Spleen (tissue), 11 donors: ENCODE data around the gene DHX35. TPM values are rescaled to one million over a fixed set of nuclear protein-coding genes. Genes with fewer than 3 reads are reported as not detected.
A peak's percentile ranks its signal among the peaks of the same experiment; 100 is the strongest.

Experiments used
- DNase-seq: peaks from one replicate; pipeline ENCODE4 v3.0.0-alpha.2; 2020
- H3K27ac ChIP-seq, 8 donors: fragments of 200-600 bp; sonication (generic) in 7 of 8; 1 replicate in 4 of 8; 2 replicates in 4 of 8; pipeline versions ENCODE4 v1.5.0 to v1.8.0; 2016 to 2021; ENCODE audit warnings: inconsistent platforms in 4 of 8, mild to moderate bottlenecking in 4 of 8, moderate library complexity in 1 of 8
- H3K27me3 ChIP-seq, 7 donors: fragments of 200-600 bp; sonication (generic) in 6 of 7; replicated peaks in 1 of 7; 1 replicate in 4 of 7; 2 replicates in 3 of 7; pipeline versions ENCODE4 v1.5.0 to v1.8.0; 2016 to 2021; ENCODE audit warnings: inconsistent platforms in 3 of 7, mild to moderate bottlenecking in 1 of 7
- H3K36me3 ChIP-seq, 6 donors: fragments of 200-600 bp; sonication (generic) in 5 of 6; 1 replicate in 4 of 6; 2 replicates in 2 of 6; pipeline versions ENCODE4 v1.5.0 to v1.8.0; 2016 to 2021; ENCODE audit warnings: inconsistent platforms in 2 of 6
- H3K4me1 ChIP-seq, 6 donors: fragments of 200-600 bp; sonication (generic) in 5 of 6; 1 replicate in 3 of 6; 2 replicates in 3 of 6; pipeline versions ENCODE4 v1.5.0 to v1.8.0; 2016 to 2021; ENCODE audit warnings: inconsistent platforms in 3 of 6
- H3K4me3 ChIP-seq, 8 donors: fragments of 200-600 bp; sonication (generic) in 7 of 8; 1 replicate in 4 of 8; 2 replicates in 4 of 8; pipeline versions ENCODE4 v1.5.0 to v1.8.0; 2016 to 2021; ENCODE audit warnings: inconsistent platforms in 4 of 8, mild to moderate bottlenecking in 4 of 8, moderate library complexity in 2 of 8
- H3K9me3 ChIP-seq, 8 donors: fragments of 200-600 bp; sonication (generic) in 7 of 8; 1 replicate in 4 of 8; 2 replicates in 4 of 8; pipeline versions ENCODE4 v1.5.0 to v1.8.0; 2016 to 2021; ENCODE audit warnings: inconsistent platforms in 4 of 8
- POLR2A ChIP-seq, 3 donors: fragments of 450-650 bp; IDR thresholded peaks; one replicate each; pipeline ENCODE4 v1.5.1; 2017; ENCODE audit warnings: antibody characterized with exemption in 3 of 3, mild to moderate bottlenecking in 1 of 3
- POLR2AphosphoS5 ChIP-seq, 3 donors: sonication (generic); formaldehyde crosslinking; IDR thresholded peaks; one replicate each; pipeline ENCODE4 v1.5.1; 2017; ENCODE audit warnings: antibody characterized with exemption in 3 of 3
- WGBS, 5 donors: extraction: QIAGEN DNeasy Blood & Tissue Kit in 3 of 5; methylation state at CpG; one replicate each; pipeline versions ENCODE4 v1.1.5 to v1.1.7; 2013 to 2018; 5-methylcytosine and 5-hydroxymethylcytosine counted together
- intact Hi-C: fragments of 100-400 bp; cut with DNase I; formaldehyde crosslinking; loops from one replicate; pipeline ENCODE4 v1.15.0; 2023; ENCODE audit warnings: low total_unique reads
- polyA plus RNA-seq, 3 donors: library from polyadenylated mRNA; stranded (reverse); fragments of 200-250 nt; gene quantifications; one replicate each; pipeline ENCODE4 v1.2.1, GENCODE V29; 2013
- total RNA-seq, 7 donors: library from RNA; depleted of rRNA in 3 of 7; stranded (reverse); fragments of >200 nt in 3 of 7; fragmentation: NEBNext Ultra II Directional in 4 of 7; extraction: Animal tissue kit (Norgen Biotek cat#: 25700) in 4 of 7; gene quantifications; one replicate each; pipeline versions ENCODE4 v1.1.0 to v1.2.1, GENCODE V29; 2016 to 2021
- TF ChIP-seq, protein P1 (sequence below), 11 experiments: fragments of 200-600 bp in 7 of 11; fragments of 450-650 bp in 4 of 11; sonication (generic) in 4 of 11; IDR thresholded peaks in 8 of 11; conservative IDR thresholded peaks in 3 of 11; 1 replicate in 7 of 11; 2 replicates in 4 of 11; pipeline versions ENCODE4 v1.4.0 to v1.8.0; 2016 to 2021; ENCODE audit warnings: antibody characterized with exemption in 11 of 11, inconsistent platforms in 4 of 11, mild to moderate bottlenecking in 1 of 11
- donor health status: healthy with polysubstance abuse.
- donor health status: DM: no; HTN: no; CAD: no; lungs with moderate emphysema.
- donor health status: DM: no; HTN: no; CAD: no.
- donor health status: Bipolar disorder and iron deficiency.
- donor health status: healthy.
- donor health status: DM: no; HTN: no; CAD: no.
- donor health status: DM: yes; HTN: yes; CAD: no.

Gene DHX35
- total and polyA plus RNA-seq, 10 donors: 4.7 to 16.4 (median 11.3) TPM

DNA sequence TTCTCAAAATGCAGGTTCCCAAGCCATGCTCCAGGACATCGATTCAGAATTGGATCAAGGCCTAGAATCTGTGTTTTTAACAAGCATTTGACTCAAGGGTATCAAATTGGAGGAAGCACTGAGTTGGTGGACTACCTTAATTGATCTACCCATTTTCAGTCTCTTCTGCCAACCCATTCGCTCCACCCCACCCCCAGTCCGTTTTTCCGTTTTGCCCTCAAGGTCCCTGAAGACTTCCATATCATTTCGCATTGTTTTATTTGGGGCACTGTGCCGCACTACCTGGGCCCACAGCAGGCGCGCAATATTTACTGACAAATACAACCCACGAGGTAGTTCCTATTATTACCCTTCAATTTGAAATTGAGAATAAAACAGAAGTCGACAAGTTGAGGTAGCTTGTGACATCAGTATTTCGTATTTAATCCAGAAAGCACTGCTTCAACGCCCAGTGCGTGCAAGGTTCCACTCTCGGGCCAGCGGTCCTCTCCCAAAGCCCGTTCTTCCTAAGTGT is 557 bp upstream of the DHX35 start:
- Histone ChIP-seq H3K9me3 (no peaks in the 10 kb centered on the region), H3K36me3 (peaks cover 0 to 16% (median 0%) of the 10 kb centered on the region in 6 donors), H3K4me3 (peak overlapping the region; percentile 86 to 100 (median 96)), H3K4me1 (peaks cover 12 to 36% (median 20%) of the 10 kb centered on the region in 6 donors), H3K27ac (peak overlapping the region; percentile 83 to 92 (median 90)), H3K27me3 (no peaks in the 10 kb centered on the region)
- intact Hi-C loops: no loop called here
- DNase-seq: no peak
- TF ChIP-seq POLR2A (IDR thresholded peaks at IDR 0.05): no peak
- TF ChIP-seq, protein P1, sequence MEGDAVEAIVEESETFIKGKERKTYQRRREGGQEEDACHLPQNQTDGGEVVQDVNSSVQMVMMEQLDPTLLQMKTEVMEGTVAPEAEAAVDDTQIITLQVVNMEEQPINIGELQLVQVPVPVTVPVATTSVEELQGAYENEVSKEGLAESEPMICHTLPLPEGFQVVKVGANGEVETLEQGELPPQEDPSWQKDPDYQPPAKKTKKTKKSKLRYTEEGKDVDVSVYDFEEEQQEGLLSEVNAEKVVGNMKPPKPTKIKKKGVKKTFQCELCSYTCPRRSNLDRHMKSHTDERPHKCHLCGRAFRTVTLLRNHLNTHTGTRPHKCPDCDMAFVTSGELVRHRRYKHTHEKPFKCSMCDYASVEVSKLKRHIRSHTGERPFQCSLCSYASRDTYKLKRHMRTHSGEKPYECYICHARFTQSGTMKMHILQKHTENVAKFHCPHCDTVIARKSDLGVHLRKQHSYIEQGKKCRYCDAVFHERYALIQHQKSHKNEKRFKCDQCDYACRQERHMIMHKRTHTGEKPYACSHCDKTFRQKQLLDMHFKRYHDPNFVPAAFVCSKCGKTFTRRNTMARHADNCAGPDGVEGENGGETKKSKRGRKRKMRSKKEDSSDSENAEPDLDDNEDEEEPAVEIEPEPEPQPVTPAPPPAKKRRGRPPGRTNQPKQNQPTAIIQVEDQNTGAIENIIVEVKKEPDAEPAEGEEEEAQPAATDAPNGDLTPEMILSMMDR (IDR thresholded peaks at IDR 0.05 in 8 of 11, conservative IDR thresholded peaks at IDR 0.05 in 3 of 11): peak in 1 of 11 experiments; percentile 7
- WGBS, 5 donors: 10 to 15% (median 11%) methylated on average over 15 to 16 of the region's 16 CpGs

DNA sequence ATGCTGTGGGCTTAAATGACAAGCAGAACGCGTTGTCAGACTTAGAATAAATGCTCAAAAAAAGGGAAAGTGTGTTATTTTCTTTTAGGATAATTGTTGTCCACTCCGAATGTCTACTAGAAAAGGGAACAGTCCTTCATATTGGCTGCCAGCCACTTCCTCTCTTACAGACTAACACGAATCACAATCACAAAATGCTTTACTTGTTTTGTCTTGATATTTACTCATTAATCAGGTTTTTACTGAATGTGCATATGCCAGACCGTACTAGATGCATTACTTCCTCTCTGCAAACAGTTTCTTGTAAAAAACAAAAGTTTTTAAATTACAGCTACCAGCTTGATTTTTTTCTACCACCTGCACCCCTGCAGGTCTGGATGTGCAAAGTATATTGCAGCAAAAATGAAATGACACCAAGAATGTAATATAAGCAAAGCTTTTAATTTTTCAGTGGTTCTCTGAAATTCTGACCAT is 821 bp downstream of the DHX35 start:
- no peaks in the 10 kb centered on the region for H3K27me3 ChIP-seq
- intact Hi-C loops: no loop called here
- H3K27ac ChIP-seq: peak overlapping the region in 7 of 8 donors; percentile 83 to 91 (median 90)
- DNase-seq: no peak
- H3K9me3 ChIP-seq: no peaks in the 10 kb centered on the region
- H3K4me1 ChIP-seq: peaks cover 12 to 36% (median 20%) of the 10 kb centered on the region in 6 donors
- 2 to 4% (median 3%) methylated on average over 5 of the region's 5 CpGs for WGBS, 5 donors
- TF ChIP-seq POLR2A (IDR thresholded peaks at IDR 0.05) (no peak), POLR2AphosphoS5 (IDR thresholded peaks at IDR 0.05) (no peak)
- TF ChIP-seq, protein P1 (IDR thresholded peaks at IDR 0.05 in 8 of 11, conservative IDR thresholded peaks at IDR 0.05 in 3 of 11): no peak
- H3K36me3 ChIP-seq: peaks cover 0 to 23% (median 0%) of the 10 kb centered on the region in 6 donors
- peak overlapping the region; percentile 86 to 100 (median 96) for H3K4me3 ChIP-seq

DNA sequence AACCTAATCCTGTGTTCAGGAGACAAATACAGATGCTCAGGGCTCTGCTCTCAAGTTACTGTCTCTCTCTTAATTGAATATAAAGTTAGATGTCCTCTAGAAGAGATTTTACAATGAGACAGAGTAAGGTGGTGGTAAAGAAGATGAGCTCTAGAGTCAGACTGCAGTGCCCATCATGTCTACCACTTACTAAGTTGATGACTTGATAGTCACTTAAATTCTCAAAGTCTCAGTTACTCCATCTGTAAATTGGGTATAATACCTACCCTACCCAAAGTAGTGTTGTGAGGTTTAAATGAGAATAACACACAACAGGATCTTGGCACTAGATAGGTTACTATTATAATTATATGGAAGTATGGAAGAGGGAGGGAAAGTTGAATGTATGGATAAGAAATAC is 1.6 kb downstream of the DHX35 start:
- Histone ChIP-seq H3K27me3 (no peaks in the 10 kb centered on the region), H3K4me3 (no peak overlapping the region), H3K27ac (no peak overlapping the region), H3K36me3 (peaks cover 0 to 31% (median 0%) of the 10 kb centered on the region in 6 donors), H3K4me1 (peaks cover 12 to 36% (median 20%) of the 10 kb centered on the region in 6 donors), H3K9me3 (no peaks in the 10 kb centered on the region)
- TF ChIP-seq, protein P1 (IDR thresholded peaks at IDR 0.05 in 8 of 11, conservative IDR thresholded peaks at IDR 0.05 in 3 of 11): no peak
- TF ChIP-seq POLR2AphosphoS5 (IDR thresholded peaks at IDR 0.05) (no peak), POLR2A (IDR thresholded peaks at IDR 0.05) (no peak)
- no peak for DNase-seq
- intact Hi-C loops: no loop called here

GRCh38 chr20:38965264-38965663 is 3.1 kb downstream of the DHX35 start:
- no peak overlapping the region for H3K4me3 ChIP-seq
- peaks cover 12 to 36% (median 20%) of the 10 kb centered on the region in 6 donors for H3K4me1 ChIP-seq
- intact Hi-C loops: no loop called here
- TF ChIP-seq POLR2AphosphoS5 (IDR thresholded peaks at IDR 0.05): no peak
- TF ChIP-seq, protein P1 (IDR thresholded peaks at IDR 0.05 in 8 of 11, conservative IDR thresholded peaks at IDR 0.05 in 3 of 11): no peak
- no peak for TF ChIP-seq POLR2A (IDR thresholded peaks at IDR 0.05)
- no peaks in the 10 kb centered on the region for H3K9me3 ChIP-seq
- DNase-seq: no peak
- H3K27ac ChIP-seq: no peak overlapping the region
- no peaks in the 10 kb centered on the region for H3K27me3 ChIP-seq
- H3K36me3 ChIP-seq: peaks cover 0 to 46% (median 13%) of the 10 kb centered on the region in 6 donors
